Measurements from ENCODE around the gene PTGER2. TPM values are rescaled to one million over a fixed set of nuclear protein-coding genes. Genes with fewer than 3 reads are reported as not detected.
A peak's percentile ranks its signal among the peaks of the same experiment; 100 is the strongest.

The PTGER2 gene
- total RNA-seq, 4 donors from 2014 or later: 1.1 to 9.4 (median 4.9) TPM

DNA sequence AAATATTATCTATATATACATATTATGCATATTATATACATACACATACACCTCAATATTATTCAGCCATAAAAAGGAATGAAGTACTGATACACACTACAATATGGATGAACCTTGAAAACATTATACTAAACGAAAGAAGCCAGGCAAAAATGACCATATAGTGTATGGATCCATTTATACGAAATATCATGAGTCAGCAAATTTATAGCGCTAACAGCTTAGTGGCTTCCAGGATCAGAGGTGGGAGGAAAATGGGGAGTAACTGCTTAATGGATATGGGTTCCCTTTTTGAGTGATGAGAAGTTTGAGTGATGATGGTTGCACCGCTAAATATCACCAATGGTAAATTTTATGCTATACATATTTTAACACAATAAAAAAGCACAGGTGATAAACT is 32.7 kb downstream of the PTGER2 start:
- no peak overlapping the region for H3K4me3 ChIP-seq
- no peaks in the 10 kb centered on the region for H3K27me3 ChIP-seq
- peaks cover 1 to 35% (median 26%) of the 10 kb centered on the region in 4 donors for H3K4me1 ChIP-seq
- no peak for TF ChIP-seq POLR2AphosphoS5 (IDR thresholded peaks at IDR 0.05)
- no peak for TF ChIP-seq POLR2A (IDR thresholded peaks at IDR 0.05)
- TF ChIP-seq EP300 (IDR thresholded peaks at IDR 0.05; ENCODE audit: low read depth): no peak
- TF ChIP-seq, protein P1, sequence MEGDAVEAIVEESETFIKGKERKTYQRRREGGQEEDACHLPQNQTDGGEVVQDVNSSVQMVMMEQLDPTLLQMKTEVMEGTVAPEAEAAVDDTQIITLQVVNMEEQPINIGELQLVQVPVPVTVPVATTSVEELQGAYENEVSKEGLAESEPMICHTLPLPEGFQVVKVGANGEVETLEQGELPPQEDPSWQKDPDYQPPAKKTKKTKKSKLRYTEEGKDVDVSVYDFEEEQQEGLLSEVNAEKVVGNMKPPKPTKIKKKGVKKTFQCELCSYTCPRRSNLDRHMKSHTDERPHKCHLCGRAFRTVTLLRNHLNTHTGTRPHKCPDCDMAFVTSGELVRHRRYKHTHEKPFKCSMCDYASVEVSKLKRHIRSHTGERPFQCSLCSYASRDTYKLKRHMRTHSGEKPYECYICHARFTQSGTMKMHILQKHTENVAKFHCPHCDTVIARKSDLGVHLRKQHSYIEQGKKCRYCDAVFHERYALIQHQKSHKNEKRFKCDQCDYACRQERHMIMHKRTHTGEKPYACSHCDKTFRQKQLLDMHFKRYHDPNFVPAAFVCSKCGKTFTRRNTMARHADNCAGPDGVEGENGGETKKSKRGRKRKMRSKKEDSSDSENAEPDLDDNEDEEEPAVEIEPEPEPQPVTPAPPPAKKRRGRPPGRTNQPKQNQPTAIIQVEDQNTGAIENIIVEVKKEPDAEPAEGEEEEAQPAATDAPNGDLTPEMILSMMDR (IDR thresholded peaks at IDR 0.05): no peak
- H3K9me3 ChIP-seq: no peaks in the 10 kb centered on the region
- H3K36me3 ChIP-seq: no peaks in the 10 kb centered on the region
- in situ Hi-C loops (cut with MboI; ENCODE audit: low pct_ligation_motif_present in 1 of 4, low pct_unique_long_range_greater_than_20kb in 1 of 4, low sequenced_read_pairs in 3 of 4): no loop called here
- DNase-seq: no peak
- no peak overlapping the region for H3K27ac ChIP-seq
- intact Hi-C loops (cut with DNase I; ENCODE audit: low total_unique reads): no loop called here
- WGBS, 2 donors (ENCODE audit: low coverage in 1 of 2): 79 to 82% methylated on average over 4 of the region's 4 CpGs

GRCh38 chr14:52348279-52348678 is 34.2 kb downstream of the PTGER2 start:
- no peaks in the 10 kb centered on the region for H3K27me3 ChIP-seq
- 68 to 75% methylated on average over 5 of the region's 5 CpGs for WGBS, 2 donors (ENCODE audit: low coverage in 1 of 2)
- intact Hi-C loops (cut with DNase I; ENCODE audit: low total_unique reads): no loop called here
- no peak overlapping the region for H3K4me3 ChIP-seq
- peak overlapping the region in 1 of 4 donors; percentile 16 for H3K27ac ChIP-seq
- TF ChIP-seq POLR2AphosphoS5 (IDR thresholded peaks at IDR 0.05) (no peak), EP300 (IDR thresholded peaks at IDR 0.05; ENCODE audit: low read depth) (no peak), POLR2A (IDR thresholded peaks at IDR 0.05) (no peak)
- TF ChIP-seq, protein P1 (IDR thresholded peaks at IDR 0.05): no peak
- no peaks in the 10 kb centered on the region for H3K36me3 ChIP-seq
- H3K4me1 ChIP-seq: peaks cover 14 to 40% (median 32%) of the 10 kb centered on the region in 4 donors
- DNase-seq: no peak
- in situ Hi-C loops (cut with MboI; ENCODE audit: low pct_ligation_motif_present in 1 of 4, low pct_unique_long_range_greater_than_20kb in 1 of 4, low sequenced_read_pairs in 3 of 4): no loop called here
- H3K9me3 ChIP-seq: no peaks in the 10 kb centered on the region

DNA sequence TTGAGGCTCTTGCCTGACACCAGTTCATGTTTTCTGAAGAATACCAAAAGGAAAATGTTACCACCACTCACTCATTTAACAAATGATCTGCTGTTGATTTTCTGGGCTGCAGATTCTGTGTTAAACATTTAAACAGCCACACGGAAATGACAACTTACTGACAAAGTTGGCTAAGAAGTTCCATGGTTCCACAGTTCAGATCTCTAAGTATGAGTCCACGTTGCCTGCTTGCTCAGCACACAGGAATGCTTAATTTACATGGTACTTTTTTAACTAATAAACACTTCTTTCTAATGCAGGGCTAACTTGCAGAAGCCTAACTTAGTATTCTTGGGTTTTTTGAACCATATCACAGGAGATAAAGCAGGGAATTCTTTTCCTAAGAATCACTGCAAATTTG is 34.7 kb downstream of the PTGER2 start:
- Histone ChIP-seq H3K36me3 (no peaks in the 10 kb centered on the region), H3K9me3 (no peaks in the 10 kb centered on the region), H3K4me3 (no peak overlapping the region), H3K27ac (peak overlapping the region in 3 of 4 donors; percentile 0 to 30 (median 16)), H3K4me1 (peaks cover 14 to 40% (median 30%) of the 10 kb centered on the region in 4 donors), H3K27me3 (no peaks in the 10 kb centered on the region)
- TF ChIP-seq, protein P1 (IDR thresholded peaks at IDR 0.05): no peak
- TF ChIP-seq EP300 (IDR thresholded peaks at IDR 0.05; ENCODE audit: low read depth) (no peak), POLR2A (IDR thresholded peaks at IDR 0.05) (no peak), POLR2AphosphoS5 (IDR thresholded peaks at IDR 0.05) (no peak)
- intact Hi-C loops (cut with DNase I; ENCODE audit: low total_unique reads): no loop called here
- 17 to 43% methylated on average over 1 to 2 of the region's 2 CpGs for WGBS, 2 donors (ENCODE audit: low coverage in 1 of 2)
- in situ Hi-C loops (cut with MboI; ENCODE audit: low pct_ligation_motif_present in 1 of 4, low pct_unique_long_range_greater_than_20kb in 1 of 4, low sequenced_read_pairs in 3 of 4): no loop called here
- DNase-seq: no peak

DNA sequence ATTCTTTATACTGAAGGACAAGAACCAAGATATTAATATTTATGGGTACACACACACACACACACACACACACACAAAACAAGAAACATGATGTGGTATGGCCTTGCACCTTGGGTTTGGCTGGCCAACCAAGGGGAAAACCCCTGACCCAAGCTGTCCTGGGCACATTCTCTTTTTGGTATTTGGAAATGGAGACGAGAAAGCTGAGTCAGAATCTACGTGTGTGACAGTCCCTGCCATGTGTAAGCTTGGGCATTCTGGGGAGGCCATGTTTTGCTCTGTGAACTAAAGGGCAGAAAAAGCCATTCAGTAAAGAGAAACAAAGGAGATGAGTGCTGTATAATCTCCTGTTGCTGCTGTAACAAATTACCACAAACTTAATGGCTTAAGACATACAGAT is 35.6 kb downstream of the PTGER2 start:
- Histone ChIP-seq H3K9me3 (no peaks in the 10 kb centered on the region), H3K27me3 (no peaks in the 10 kb centered on the region), H3K4me3 (no peak overlapping the region), H3K27ac (no peak overlapping the region), H3K36me3 (no peaks in the 10 kb centered on the region), H3K4me1 (peaks cover 14 to 47% (median 30%) of the 10 kb centered on the region in 4 donors)
- no peak for DNase-seq
- intact Hi-C loops (cut with DNase I; ENCODE audit: low total_unique reads): no loop called here
- TF ChIP-seq EP300 (IDR thresholded peaks at IDR 0.05; ENCODE audit: low read depth) (no peak), POLR2A (IDR thresholded peaks at IDR 0.05) (no peak), POLR2AphosphoS5 (IDR thresholded peaks at IDR 0.05) (no peak)
- TF ChIP-seq, protein P1 (IDR thresholded peaks at IDR 0.05): no peak
- 74 to 86% methylated on average over 1 to 2 of the region's 2 CpGs for WGBS, 2 donors (ENCODE audit: low coverage in 1 of 2)
- in situ Hi-C loops (cut with MboI; ENCODE audit: low pct_ligation_motif_present in 1 of 4, low pct_unique_long_range_greater_than_20kb in 1 of 4, low sequenced_read_pairs in 3 of 4): no loop called here
